ENCODE data around the gene STPG2.
"Not testable (repeated sequence)": the region's sequence is repeated elsewhere in the genome, so short reads cannot be mapped to it uniquely, and the experiment has no call there.

Gene STPG2

DNA sequence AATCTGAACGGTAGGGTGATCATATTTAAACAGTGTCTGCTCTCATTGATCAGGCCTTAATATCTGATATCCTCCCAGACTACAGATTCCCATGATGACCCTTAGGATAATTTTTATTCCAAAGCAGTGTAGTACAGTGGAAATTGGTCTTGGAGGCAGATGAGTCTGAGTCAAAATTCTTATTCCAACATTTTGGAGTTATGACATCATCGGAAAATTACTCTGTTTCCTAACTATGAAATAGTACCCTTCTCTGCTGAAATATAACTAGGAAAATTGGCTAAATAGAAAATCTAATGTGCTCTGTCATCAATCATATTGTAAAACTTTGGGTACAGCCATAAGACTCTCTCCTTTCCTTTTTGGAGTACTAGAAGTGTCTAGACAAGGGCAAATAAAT, 583.3 kb downstream of the STPG2 start:
- no peak overlapping the region for H3K27ac ChIP-seq (ENCODE audit: low read length)
- no peak overlapping the region for H3K9ac ChIP-seq (ENCODE audit: low read length)
- H3K4me1 ChIP-seq (ENCODE audit: low read length), result no peaks in the 10 kb centered on the region

DNA sequence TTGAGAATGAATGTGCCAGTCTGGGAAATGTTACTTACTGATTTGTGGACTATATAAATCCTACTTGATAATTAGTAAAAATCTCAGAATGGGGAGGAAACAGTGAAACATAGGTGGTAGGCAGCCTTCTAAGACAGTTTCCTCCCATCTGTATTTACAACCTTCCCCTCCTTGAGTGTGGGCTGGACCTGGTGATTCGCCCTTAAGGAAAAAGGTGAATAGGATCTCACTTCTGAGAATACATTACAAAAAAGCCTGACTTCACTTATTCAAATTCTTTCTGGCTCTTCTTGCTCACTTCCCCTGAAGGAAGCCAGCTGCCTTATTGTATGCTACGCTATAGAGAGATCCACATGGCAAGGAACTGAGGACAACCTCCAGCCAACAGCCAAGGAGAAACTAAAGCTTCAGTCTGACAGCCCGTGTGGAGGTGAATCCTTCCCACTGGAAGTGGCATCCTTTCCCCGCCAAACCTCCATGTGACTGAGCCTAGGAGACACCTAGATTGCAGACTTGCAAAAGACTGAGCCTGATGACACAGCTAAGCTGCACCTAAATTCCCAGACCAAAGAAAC, 585.0 kb downstream of the STPG2 start:
- H2AFZ ChIP-seq (ENCODE audit: low read length), result no peak overlapping the region
- H3K9ac ChIP-seq (ENCODE audit: low read length), result no peak overlapping the region

More for the DNA sequence above, 583.3 kb downstream of the STPG2 start:
- Histone ChIP-seq H3K36me3 (replicated peaks; ENCODE audit: insufficient read depth, low read length) (no peaks in the 10 kb centered on the region), H3K4me3 (ENCODE audit: low read length) (no peak overlapping the region), H3F3A (ENCODE audit: insufficient read depth, low read length) (no peaks in the 10 kb centered on the region), H3K79me2 (ENCODE audit: low read length) (no peaks in the 10 kb centered on the region), H3K4me2 (ENCODE audit: low read depth, low read length) (no peak overlapping the region), H4K20me1 (ENCODE audit: insufficient read depth, low read length) (no peaks in the 10 kb centered on the region), H3K9me2 (replicated peaks; ENCODE audit: insufficient read depth, low read length) (no peaks in the 10 kb centered on the region), H3K27me3 (replicated peaks; ENCODE audit: insufficient read depth, low read length) (no peaks in the 10 kb centered on the region), H2AFZ (ENCODE audit: low read length) (no peak overlapping the region), H3K9me3 (replicated peaks; ENCODE audit: insufficient read depth, low read length) (no peaks in the 10 kb centered on the region)
- TF ChIP-seq EZH2 (optimal IDR thresholded peaks at IDR 0.05; ENCODE audit: low read depth, low read length) (no peak), EZH2phosphoT487 (IDR thresholded peaks at IDR 0.05; ENCODE audit: low read length) (no peak)
- TF ChIP-seq, protein P1, sequence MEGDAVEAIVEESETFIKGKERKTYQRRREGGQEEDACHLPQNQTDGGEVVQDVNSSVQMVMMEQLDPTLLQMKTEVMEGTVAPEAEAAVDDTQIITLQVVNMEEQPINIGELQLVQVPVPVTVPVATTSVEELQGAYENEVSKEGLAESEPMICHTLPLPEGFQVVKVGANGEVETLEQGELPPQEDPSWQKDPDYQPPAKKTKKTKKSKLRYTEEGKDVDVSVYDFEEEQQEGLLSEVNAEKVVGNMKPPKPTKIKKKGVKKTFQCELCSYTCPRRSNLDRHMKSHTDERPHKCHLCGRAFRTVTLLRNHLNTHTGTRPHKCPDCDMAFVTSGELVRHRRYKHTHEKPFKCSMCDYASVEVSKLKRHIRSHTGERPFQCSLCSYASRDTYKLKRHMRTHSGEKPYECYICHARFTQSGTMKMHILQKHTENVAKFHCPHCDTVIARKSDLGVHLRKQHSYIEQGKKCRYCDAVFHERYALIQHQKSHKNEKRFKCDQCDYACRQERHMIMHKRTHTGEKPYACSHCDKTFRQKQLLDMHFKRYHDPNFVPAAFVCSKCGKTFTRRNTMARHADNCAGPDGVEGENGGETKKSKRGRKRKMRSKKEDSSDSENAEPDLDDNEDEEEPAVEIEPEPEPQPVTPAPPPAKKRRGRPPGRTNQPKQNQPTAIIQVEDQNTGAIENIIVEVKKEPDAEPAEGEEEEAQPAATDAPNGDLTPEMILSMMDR (IDR thresholded peaks at IDR 0.05; ENCODE audit: low read length), result no peak
- no peak for DNase-seq

DNA sequence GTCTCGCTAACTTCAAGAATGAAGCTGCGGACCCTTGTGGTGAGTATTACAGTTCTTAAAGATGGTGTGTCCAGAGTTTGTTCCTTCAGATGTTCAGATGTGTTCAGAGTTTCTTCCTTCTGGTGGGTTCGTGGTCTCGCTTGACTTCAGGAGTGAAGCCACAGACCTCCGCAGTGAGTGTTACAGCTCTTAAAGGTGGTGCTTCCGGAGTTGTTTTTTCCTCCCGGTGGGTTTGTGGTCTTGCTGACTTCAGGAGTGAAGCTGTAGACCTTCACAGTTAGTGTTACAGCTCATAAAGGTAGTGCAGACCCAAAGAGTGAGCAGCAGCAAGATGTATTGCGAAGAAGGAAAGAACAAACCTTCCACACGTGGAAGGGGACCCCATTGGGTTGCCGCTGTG, 592.6 kb downstream of the STPG2 start:
- not testable (repeated sequence) for H3K9me3 ChIP-seq (replicated peaks; ENCODE audit: insufficient read depth, low read length); H4K20me1 ChIP-seq (ENCODE audit: insufficient read depth, low read length); H3K4me3 ChIP-seq (ENCODE audit: low read length); H3F3A ChIP-seq (ENCODE audit: insufficient read depth, low read length); H3K27ac ChIP-seq (ENCODE audit: low read length); H2AFZ ChIP-seq (ENCODE audit: low read length); DNase-seq; H3K36me3 ChIP-seq (replicated peaks; ENCODE audit: insufficient read depth, low read length); H3K9me2 ChIP-seq (replicated peaks; ENCODE audit: insufficient read depth, low read length); H3K9ac ChIP-seq (ENCODE audit: low read length); H3K79me2 ChIP-seq (ENCODE audit: low read length); H3K27me3 ChIP-seq (replicated peaks; ENCODE audit: insufficient read depth, low read length); H3K4me2 ChIP-seq (ENCODE audit: low read depth, low read length)
- H3K4me1 ChIP-seq (ENCODE audit: low read length), result peaks cover 11% of the 10 kb centered on the region

More for the DNA sequence above, 585.0 kb downstream of the STPG2 start:
- Histone ChIP-seq H3K27ac (ENCODE audit: low read length) (no peak overlapping the region), H4K20me1 (ENCODE audit: insufficient read depth, low read length) (no peaks in the 10 kb centered on the region), H3K4me1 (ENCODE audit: low read length) (no peaks in the 10 kb centered on the region), H3K9me3 (replicated peaks; ENCODE audit: insufficient read depth, low read length) (no peaks in the 10 kb centered on the region), H3K4me3 (ENCODE audit: low read length) (no peak overlapping the region), H3K79me2 (ENCODE audit: low read length) (no peaks in the 10 kb centered on the region), H3K36me3 (replicated peaks; ENCODE audit: insufficient read depth, low read length) (no peaks in the 10 kb centered on the region), H3K4me2 (ENCODE audit: low read depth, low read length) (no peak overlapping the region), H3F3A (ENCODE audit: insufficient read depth, low read length) (no peaks in the 10 kb centered on the region), H3K9me2 (replicated peaks; ENCODE audit: insufficient read depth, low read length) (no peaks in the 10 kb centered on the region), H3K27me3 (replicated peaks; ENCODE audit: insufficient read depth, low read length) (no peaks in the 10 kb centered on the region)
- DNase-seq, result no peak
- TF ChIP-seq EZH2 (optimal IDR thresholded peaks at IDR 0.05; ENCODE audit: low read depth, low read length), result no peak
- TF ChIP-seq, protein P1 (IDR thresholded peaks at IDR 0.05; ENCODE audit: low read length), result no peak
- TF ChIP-seq EZH2phosphoT487 (IDR thresholded peaks at IDR 0.05; ENCODE audit: low read length), result no peak

GRCh38 chr4:97548943-97549583, 594.2 kb downstream of the STPG2 start:
- Histone ChIP-seq H3K4me2 (ENCODE audit: low read depth, low read length) (peak overlapping the region; percentile 8; the same call in 1 of the 2 replicates), H3K4me1 (ENCODE audit: low read length) (peaks cover 11% of the 10 kb centered on the region), H3K9me3 (replicated peaks; ENCODE audit: insufficient read depth, low read length) (no peaks in the 10 kb centered on the region), H3K9ac (ENCODE audit: low read length) (no peak overlapping the region), H3K36me3 (replicated peaks; ENCODE audit: insufficient read depth, low read length) (no peaks in the 10 kb centered on the region), H3K27ac (ENCODE audit: low read length) (peak overlapping the region; percentile 17; the same call in 1 of the 2 replicates), H3F3A (ENCODE audit: insufficient read depth, low read length) (0 out of 2 replicates have a peak, but pooled peaks cover 9% of the 10 kb centered on the region), H3K9me2 (replicated peaks; ENCODE audit: insufficient read depth, low read length) (no peaks in the 10 kb centered on the region), H4K20me1 (ENCODE audit: insufficient read depth, low read length) (no peaks in the 10 kb centered on the region), H3K27me3 (replicated peaks; ENCODE audit: insufficient read depth, low read length) (no peaks in the 10 kb centered on the region), H2AFZ (ENCODE audit: low read length) (no peak overlapping the region), H3K4me3 (ENCODE audit: low read length) (no peak overlapping the region), H3K79me2 (ENCODE audit: low read length) (no peaks in the 10 kb centered on the region)
- TF ChIP-seq, protein P1 (IDR thresholded peaks at IDR 0.05; ENCODE audit: low read length), result peak; percentile 24
- no peak for TF ChIP-seq EZH2 (optimal IDR thresholded peaks at IDR 0.05; ENCODE audit: low read depth, low read length)
- DNase-seq, result peak; percentile 55
